GM12891 (cell line): Measurements from ENCODE around the gene FAM72D.
"Not testable (repeated sequence)": the region's sequence is repeated elsewhere in the genome, so short reads cannot be mapped to it uniquely, and the experiment has no call there.

ENCODE experiments used
- DNase-seq: peaks from one replicate; pipeline ENCODE4 v3.0.0; 2011; ENCODE audit warnings: low spot score; ENCODE audit not compliant: insufficient read length
- FAIRE-seq: peaks from 2 replicates; lab custom pipeline; 2011; peaks lifted over from hg19 to GRCh38; lab: Jason Lieb, UNC

Gene FAM72D

DNA sequence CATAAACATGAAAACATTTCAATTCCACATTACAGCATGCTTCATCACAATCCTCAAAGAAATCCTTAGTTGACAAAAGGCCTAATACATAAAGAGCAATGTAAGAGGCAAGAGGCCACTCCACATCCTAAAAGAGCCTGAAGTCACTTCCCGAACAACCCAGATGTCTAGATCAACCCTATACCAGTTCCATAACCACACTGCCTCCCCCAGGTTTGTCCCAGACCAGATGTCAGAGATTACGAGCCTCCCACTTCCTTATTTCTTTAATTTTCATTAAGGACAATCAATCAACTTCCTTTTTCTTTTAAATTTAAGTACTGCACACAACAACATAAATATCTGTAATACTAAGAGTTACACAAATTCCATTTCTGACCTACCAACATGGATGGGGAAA, 16.0 kb upstream of the FAM72D start:
- not testable (repeated sequence) for FAIRE-seq, DNase-seq

DNA sequence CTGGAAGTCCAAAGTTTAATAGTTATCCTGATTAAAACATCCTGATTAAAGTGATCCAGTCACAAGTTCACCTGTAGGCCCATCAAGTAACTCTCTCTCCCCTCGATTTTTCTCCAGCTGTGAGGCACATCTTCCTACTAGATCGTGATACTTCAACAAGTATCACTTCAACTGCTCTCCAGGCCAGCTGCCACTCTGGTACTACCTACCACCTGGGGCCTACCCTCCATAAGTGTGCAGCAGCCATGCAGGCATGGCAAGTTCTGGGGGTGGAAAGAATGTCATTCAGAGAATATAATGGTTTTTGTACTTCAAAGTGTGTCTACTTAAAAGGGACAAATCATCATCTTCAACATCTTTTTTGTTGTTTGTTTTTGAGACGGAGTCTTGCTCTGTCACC, 15.6 kb upstream of the FAM72D start:
- not testable (repeated sequence) for DNase-seq, FAIRE-seq

DNA sequence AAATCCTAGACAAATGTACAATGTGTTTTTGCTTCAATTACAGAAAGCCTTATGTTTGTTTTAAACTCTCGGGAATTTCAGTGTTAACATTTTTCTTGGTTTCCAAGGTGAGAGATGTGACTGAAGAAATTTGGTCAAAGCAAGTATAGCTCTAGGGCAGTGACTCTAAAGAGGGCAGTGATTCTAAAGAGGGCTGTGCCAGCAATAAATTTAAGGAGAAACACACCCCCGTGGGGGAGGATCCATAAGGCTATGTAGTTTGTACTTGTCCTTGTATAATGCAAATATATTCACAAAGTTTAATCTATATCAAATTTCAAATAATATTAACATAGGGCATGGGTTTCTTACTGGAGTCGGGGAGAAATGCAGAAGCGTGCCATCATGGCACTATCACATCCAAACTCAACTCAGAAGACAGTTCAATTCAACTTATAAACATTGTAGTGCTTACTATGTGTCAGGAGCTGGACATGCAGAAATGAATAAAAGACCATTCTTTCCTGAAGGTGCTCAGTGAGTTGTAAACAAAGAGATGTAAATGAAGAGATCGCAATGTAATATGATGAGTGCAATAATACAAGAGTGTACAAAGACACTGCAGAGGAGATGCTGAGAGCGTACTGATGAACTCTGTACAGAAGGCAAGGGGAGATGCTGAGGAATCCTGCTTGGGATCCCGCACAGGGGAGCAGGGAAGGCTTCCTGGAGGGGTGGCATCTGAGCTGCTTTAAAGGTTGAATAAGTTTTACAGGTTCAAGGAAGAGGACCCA, 13.1 kb upstream of the FAM72D start:
- not testable (repeated sequence) for FAIRE-seq

DNA sequence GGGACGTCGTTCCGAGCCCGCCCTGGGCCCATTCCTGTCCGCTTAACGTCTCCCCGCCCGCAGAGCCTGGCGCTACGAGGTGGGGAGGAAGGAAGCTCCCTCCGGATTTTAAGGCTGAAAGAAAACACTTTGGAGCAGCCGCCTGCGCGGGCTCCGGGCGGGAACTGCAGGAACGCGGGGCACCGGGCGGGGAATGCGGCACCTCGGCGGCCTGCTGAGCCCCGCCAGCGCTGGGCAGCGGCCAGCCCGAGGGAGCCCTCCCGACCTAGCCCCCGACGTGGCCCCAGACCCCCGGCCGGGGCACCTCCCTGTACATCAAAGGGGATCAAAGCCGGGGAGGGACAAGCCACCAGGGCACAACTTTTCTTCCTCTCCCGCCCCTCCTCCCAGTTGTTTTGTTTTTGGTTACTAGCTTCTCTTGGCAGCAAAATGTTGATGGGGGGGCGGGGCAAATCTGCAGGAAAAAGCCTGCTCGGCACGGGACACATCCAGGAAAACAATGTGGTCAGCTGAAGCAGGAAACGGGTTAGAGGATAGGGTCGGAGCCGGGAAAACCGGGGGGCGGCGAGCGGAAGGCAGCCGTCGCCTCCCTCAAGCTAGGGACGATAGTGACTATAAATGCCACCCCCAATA, 2.1 kb upstream of the FAM72D start:
- FAIRE-seq, DNase-seq: not testable (repeated sequence)

More for the DNA sequence above, 13.1 kb upstream of the FAM72D start:
- not testable (repeated sequence) for DNase-seq

DNA sequence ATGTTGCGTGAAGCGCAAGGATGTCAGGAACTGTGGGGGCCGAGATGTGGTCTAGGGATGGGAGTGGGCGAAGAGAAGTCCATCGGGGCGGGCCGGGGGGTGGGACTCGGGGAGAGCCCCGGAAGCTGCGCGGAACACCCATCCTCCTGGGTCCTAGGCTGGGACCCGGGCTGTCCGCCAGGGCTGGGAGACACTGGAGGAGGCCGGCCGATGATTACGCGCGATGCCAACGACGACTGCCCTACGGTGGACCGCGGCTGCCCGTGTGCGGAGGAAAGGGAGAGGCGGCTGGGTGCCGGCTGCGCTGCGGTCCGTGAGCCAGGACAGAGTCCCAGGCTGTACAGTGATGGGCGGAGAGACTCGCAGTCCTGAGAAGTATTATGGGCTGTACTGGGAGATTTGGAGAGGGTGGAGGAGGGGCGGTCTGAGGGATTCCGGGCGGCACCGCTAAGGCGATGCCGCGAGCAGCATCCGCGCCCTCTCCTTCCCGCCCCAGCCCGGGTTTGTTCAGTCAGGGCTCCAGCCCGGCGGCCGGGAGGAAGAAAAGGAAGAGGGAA, 1.0 kb upstream of the FAM72D start:
- not testable (repeated sequence) for FAIRE-seq, DNase-seq

DNA sequence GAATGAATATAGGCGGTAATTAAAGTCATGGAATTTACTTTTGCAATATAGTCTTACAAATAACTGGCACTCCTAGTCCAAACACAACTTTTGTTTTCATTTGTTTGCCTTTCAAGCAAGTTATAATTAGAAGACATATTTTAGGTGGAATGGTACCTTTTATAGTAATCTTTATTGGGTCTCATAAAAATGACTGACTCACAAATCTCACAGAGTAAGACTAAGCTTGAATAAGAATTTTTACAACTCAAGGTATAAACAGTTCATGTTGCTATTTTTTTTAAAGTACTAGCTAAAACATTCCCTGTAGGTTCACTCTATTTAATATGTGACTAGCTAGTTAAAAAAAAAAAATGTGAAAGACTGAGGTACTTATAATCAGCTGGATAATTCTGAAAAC, 6.0 kb downstream of the FAM72D start:
- FAIRE-seq, DNase-seq: not testable (repeated sequence)

DNA sequence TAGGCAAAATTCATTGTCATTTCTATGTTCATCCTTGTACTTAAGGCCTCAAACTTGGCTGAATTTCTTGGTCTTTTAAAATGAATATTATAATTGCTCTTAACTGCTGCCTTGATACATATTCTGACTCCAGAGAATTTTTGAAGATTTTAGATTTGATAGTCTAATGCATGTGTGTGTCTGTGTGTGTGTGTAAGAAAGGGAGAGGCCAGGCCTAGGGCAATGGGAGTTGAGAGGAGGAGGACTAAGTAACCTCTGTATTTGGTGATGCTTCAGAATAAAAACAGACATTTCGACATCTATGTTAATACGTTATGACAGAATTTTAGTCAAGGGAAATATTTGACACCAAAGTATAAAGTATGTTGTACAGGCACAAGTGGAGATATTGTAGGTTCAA, 7.5 kb downstream of the FAM72D start:
- not testable (repeated sequence) for DNase-seq, FAIRE-seq

DNA sequence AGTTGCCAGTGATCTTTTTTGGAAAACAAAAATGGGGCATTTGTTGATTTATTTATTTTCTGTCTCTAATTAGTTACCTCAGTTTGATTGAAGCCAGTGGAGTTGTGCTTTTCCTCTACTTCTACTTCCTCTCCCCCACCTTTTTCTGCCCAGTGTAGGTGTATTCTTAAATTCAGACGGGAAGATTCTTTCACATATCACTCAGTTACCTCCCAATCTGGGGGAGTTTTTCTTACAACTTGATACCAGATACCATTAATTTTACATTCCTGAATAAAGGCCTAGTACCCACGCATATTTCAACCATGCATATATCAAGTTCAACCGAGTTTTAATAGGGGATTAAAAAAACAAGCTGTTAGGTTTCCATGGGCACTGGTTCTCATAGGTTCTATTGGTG, 15.9 kb downstream of the FAM72D start:
- FAIRE-seq, DNase-seq: not testable (repeated sequence)

DNA sequence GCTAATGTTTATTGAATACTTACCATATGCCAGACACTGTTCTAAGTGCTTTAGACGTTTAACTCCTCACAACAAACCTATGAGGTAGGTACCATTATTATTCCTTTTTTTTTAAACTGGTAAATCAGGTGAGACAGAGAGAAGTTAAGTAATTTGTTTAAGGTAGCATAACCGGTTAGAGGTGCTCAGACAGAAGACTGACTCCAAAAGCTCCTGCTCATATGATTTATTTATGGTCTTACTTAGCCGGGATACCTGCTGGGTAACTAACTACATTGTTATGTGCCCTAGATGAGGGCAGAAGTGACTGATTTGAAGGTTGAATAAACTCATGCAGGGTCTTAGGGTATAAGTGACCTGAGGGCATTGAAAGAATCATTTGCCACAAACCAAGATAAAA, 16.9 kb downstream of the FAM72D start:
- not testable (repeated sequence) for DNase-seq, FAIRE-seq

DNA sequence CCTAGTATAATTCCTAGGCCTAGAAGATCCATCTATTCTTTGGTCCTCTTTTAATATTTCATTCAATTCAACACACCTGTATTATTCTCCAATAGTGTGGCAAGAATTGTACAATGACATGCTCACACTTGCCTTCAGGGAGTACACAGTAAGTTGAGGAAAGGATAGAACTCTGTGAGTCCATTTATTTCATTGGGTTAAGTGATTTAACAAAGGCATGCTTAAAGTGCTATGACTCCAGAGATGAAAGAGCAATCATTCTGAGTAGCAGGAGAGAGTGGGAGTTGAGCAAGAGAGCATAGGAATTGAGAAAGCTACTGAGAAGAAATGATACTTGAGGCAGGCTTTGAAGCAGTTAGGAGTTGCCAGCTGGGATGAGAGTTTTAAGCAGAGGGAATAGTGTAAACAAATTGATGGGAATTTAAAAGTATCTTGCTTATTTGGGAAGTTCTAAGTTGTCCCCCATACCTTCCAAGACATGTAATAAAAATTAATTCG, 18.8 kb downstream of the FAM72D start:
- not testable (repeated sequence) for FAIRE-seq, DNase-seq

DNA sequence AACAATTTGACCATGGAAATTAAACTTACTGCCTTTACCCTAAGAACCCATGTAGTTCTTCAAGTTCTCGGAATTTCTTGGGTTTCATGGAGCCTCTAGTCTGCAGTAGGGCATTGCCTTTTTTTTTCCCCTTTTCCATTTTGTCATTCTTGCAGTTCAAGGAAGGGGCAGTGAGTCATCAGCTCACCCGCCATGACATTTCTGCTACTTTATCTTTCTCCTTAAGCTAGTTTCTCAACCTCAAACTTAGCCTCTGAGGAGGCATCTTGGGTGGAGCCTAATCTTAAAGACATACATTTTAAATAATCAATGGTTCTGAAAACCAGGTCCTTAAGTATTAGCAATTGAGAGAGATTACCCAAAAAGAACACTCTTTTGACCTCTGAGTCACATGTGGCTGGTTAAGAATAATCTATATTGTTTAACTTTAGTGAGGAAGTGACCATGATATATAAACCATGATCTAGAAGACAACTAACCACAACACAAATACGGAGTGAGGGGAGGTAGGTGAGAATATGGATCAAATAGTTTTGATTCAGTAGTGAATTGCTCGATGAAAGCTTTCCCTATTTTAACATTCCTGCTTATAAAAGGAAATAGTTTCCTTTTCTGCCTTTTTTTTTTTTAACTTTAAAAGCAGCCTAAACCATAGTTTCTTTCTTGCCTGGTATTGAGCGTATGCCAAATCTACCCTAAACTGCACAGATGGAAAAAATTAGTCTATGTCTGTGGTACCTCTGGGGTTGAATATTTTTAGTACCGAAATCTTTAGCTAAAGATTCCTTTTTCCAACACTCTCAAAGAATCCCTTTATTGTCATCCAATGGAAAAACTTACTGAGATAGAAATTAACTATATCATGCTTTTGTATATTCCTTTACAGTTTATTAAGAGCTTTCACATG, 20.1 kb downstream of the FAM72D start:
- DNase-seq, FAIRE-seq: not testable (repeated sequence)

DNA sequence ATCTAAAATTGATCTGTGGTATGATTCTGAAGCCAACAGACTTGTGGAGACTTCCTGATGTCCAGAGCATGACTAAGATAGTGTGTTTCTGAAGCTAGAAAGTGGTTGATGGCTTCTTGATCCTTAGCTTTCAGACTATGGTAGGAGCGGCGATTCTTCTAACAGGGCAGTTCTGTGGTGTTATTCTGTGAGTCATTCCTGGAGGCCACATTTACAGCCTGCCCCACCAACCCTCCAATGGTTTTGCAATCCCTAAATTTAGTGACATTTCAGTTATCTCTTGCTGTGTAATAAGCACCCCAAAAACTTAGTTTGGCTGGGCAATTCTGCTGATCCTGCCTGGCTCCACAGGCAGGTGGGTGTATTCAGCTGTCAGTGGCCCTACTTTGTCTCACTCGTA, 24.1 kb downstream of the FAM72D start:
- not testable (repeated sequence) for FAIRE-seq, DNase-seq

DNA sequence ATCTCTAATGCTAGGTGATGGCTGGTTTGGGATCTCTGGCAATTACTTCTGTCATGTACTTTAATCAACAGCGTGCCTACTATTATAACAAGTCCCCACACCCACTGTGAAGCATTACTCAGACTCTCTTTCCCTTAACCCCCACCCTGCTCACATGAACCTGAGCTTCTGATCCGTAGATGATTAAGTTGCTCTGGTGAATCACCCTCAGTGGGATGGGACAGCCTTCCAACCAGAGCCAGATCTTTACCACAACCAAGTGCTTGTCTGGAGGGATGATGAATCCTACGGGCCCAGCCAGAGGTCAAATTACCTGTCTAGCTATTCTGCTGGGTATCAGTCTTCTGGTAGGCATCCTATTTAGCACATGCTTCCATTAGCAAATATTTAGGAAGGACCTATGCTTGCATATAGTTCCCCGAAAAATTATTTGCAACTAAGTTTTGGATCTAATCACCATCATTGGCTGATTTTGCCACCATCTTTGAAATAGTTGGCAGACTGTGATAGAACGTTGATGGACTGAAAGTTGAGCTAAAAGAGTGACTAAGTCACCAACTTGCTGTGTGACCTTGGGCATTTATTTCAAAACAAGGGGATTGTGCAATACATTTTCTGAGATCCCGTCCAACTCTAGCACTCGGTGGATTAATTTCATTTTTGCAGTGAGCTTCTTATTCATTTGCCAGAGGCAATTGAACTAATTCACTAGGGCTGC, 26.7 kb downstream of the FAM72D start:
- DNase-seq, FAIRE-seq: not testable (repeated sequence)

DNA sequence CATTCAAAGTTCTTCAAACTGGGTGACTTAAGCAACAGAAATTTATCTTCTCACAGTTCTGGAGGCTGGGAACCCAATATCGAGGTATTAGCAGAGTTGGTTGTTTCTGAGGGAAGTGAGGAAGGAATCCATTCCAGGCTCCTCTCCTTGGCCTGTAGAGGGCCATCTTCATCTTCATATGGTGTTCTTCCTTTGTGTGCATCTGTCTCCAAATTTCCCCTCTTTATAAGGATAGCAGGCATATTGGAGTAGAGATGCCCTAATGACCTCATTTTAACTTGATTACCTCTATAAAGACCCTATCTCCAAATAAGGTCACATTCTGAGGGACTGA, 27.3 kb downstream of the FAM72D start:
- not testable (repeated sequence) for DNase-seq, FAIRE-seq

DNA sequence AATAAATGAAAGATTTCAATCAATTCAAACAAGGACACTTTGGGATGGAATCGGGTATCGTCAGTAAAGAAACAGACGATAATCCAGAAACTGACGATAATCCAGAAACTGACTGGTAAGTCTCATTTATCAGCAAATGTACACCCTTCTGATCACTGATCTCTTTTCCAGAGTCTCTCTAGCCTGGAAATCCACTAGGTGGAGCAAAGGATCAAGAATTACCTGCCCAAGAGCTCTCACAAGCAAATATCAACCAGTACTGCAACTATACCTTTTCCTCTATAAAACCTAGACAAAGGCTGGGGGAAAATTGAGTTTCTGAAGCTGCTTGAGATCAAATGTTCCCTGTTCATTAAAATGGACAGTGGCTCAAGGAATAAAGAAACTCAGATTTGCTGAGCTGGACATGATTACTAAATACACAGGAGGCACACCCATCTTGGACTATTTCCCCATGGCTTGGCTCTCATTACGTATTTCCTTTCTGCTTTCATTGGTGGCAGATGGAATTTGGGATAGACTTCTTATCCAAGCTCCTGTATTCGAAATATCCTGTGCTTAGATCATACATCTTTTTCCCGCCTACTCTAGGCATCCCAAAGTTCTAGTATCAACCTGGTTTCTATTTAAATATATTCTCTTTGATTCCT, 28.3 kb downstream of the FAM72D start:
- FAIRE-seq, result not testable (repeated sequence)

DNA sequence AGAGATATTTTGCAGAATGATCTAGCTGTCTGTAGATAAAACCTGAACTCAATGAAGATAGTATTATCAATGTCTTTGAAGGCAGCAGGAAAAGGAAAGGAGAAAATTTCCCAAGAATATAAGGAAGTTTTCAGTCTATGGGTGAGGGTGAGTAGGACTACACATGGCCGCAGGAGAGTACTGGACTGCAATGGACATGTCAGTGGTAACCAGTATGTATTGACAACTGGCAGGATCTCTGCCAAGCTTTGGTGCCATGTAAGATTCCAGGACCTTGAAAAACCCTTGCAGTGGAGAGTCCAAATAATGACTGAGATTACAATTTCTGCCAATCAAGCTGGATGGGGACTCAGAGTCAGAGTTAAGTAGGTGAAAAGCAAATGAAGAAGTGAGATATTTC, 29.3 kb downstream of the FAM72D start:
- not testable (repeated sequence) for DNase-seq, FAIRE-seq

More for the DNA sequence above, 28.3 kb downstream of the FAM72D start:
- not testable (repeated sequence) for DNase-seq

DNA sequence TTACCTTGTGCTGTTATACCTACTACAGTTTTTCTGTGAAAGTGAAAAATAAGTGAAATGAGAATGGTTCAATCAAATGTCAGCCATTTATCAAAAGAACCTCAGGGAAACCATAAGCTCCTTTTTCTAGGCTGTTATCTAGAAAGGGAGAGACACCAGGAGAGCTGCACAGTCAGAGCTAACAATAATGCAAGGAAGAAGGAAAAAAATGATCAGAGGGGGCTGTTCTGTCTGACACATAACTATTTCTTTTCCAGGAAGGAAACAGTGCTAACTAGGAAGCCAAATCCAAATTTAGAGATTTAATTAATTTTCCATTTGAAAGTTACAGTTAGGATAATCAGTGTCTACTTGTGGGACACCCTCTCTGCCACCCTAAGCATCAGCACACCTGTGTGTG, 31.4 kb downstream of the FAM72D start:
- not testable (repeated sequence) for FAIRE-seq, DNase-seq
